OCI-LY1 (cell line): ENCODE measurements around the gene SLAMF8.

Experiments
- H2AFZ ChIP-seq: fragments of 200-600 bp; sonication (generic), shearing (Covaris generic); 2 replicates; pipeline ENCODE4 v1.6.0; 2014; ENCODE audit warnings: antibody characterized with exemption, mild to moderate bottlenecking, low read length
- H3F3A ChIP-seq: fragments of 200-600 bp; sonication (generic), shearing (Covaris generic); 2 replicates; pipeline ENCODE4 v1.6.0; 2014; ENCODE audit warnings: mild to moderate bottlenecking, antibody characterized with exemption, low read length, moderate library complexity; ENCODE audit not compliant: insufficient read depth
- H3K27ac ChIP-seq: fragments of 200-600 bp; sonication (generic); 2 replicates; pipeline ENCODE4 v1.5.1; 2014; ENCODE audit warnings: low read length, mixed run types, mild to moderate bottlenecking, low read depth; ENCODE audit not compliant: poor library complexity, severe bottlenecking
- H3K27me3 ChIP-seq: fragments of 200-600 bp; sonication (generic); 2 replicates; pipeline ENCODE4 v1.6.0; 2014; ENCODE audit warnings: antibody characterized with exemption, mild to moderate bottlenecking, low read length, moderate library complexity; ENCODE audit not compliant: insufficient read depth
- H3K36me3 ChIP-seq: fragments of 200-600 bp; sonication (generic); 2 replicates; pipeline ENCODE4 v1.6.1; 2014; ENCODE audit warnings: mild to moderate bottlenecking, antibody characterized with exemption, low read length, moderate library complexity, mixed read lengths; ENCODE audit not compliant: insufficient read depth
- H3K4me1 ChIP-seq: fragments of 200-600 bp; sonication (generic); 2 replicates; pipeline ENCODE4 v1.5.1; 2014; ENCODE audit warnings: mild to moderate bottlenecking, low read length, moderate library complexity; ENCODE audit not compliant: insufficient read depth, severe bottlenecking
- H3K4me2 ChIP-seq: fragments of 200-600 bp; sonication (generic), shearing (Covaris generic); 2 replicates; pipeline ENCODE4 v1.6.1; 2014; ENCODE audit warnings: low read length
- H3K4me3 ChIP-seq: fragments of 200-600 bp; sonication (generic); 2 replicates; pipeline ENCODE4 v1.5.1; 2014; ENCODE audit warnings: low read length, low read depth, mild to moderate bottlenecking, mixed read lengths; ENCODE audit not compliant: poor library complexity, severe bottlenecking
- H3K79me2 ChIP-seq: fragments of 200-600 bp; shearing (Covaris generic); 2 replicates; pipeline ENCODE4 v1.6.1; 2016; ENCODE audit warnings: mixed run types, low read length, mixed read lengths; ENCODE audit not compliant: insufficient read depth
- H3K9ac ChIP-seq: fragments of 200-600 bp; sonication (generic), shearing (Covaris generic); 2 replicates; pipeline ENCODE4 v1.6.1; 2014; ENCODE audit warnings: mild to moderate bottlenecking, low read length, mixed read lengths
- H3K9me2 ChIP-seq: fragments of 200-600 bp; sonication (generic), shearing (Covaris generic); 2 replicates; pipeline ENCODE4 v1.6.1; 2014; ENCODE audit warnings: low read depth, mild to moderate bottlenecking, low read length, mixed read lengths
- H3K9me3 ChIP-seq: fragments of 200-600 bp; shearing (Covaris generic); 2 replicates; pipeline ENCODE4 v1.6.1; 2014; ENCODE audit warnings: low read length, mixed read lengths
- H4K20me1 ChIP-seq: fragments of 200-600 bp; sonication (generic), shearing (Covaris generic); 2 replicates; pipeline ENCODE4 v1.6.0; 2016; ENCODE audit warnings: mild to moderate bottlenecking, low read length; ENCODE audit not compliant: insufficient read depth
- EZH2 ChIP-seq: fragments of 200-600 bp; sonication (generic), shearing (Covaris generic); IDR thresholded peaks from 2 replicates; pipeline ENCODE4 v1.8.0; 2017; ENCODE audit warnings: borderline replicate concordance, mixed run types, mild to moderate bottlenecking, antibody characterized with exemption, low read length, moderate library complexity, mixed read lengths
- TF ChIP-seq, protein P1 (sequence below): fragments of 200-600 bp; sonication (generic), shearing (Covaris generic); IDR thresholded peaks from 2 replicates; pipeline ENCODE4 v1.5.1; 2017; ENCODE audit warnings: mild to moderate bottlenecking, antibody characterized with exemption, low read length, moderate library complexity, mixed read lengths

Gene SLAMF8

DNA sequence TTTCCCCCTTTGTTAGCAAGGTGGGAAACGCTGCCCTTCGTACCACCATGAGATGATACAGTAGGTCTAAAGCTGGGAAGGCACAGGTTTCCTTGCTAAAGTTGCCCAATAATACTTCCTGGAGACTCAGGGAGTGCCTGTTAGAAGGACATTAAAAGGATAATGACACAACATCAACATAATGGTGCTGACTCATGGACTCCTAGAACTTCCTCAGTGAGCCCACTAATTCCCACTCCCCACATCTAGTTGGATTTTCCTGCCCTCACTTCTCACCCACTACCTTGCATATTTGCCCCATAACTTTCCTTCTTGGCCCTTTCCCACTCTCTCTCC is 55.8 kb downstream of the SLAMF8 start:
- no peak overlapping the region for H3K4me2 ChIP-seq
- TF ChIP-seq EZH2: no peak
- TF ChIP-seq, protein P1, sequence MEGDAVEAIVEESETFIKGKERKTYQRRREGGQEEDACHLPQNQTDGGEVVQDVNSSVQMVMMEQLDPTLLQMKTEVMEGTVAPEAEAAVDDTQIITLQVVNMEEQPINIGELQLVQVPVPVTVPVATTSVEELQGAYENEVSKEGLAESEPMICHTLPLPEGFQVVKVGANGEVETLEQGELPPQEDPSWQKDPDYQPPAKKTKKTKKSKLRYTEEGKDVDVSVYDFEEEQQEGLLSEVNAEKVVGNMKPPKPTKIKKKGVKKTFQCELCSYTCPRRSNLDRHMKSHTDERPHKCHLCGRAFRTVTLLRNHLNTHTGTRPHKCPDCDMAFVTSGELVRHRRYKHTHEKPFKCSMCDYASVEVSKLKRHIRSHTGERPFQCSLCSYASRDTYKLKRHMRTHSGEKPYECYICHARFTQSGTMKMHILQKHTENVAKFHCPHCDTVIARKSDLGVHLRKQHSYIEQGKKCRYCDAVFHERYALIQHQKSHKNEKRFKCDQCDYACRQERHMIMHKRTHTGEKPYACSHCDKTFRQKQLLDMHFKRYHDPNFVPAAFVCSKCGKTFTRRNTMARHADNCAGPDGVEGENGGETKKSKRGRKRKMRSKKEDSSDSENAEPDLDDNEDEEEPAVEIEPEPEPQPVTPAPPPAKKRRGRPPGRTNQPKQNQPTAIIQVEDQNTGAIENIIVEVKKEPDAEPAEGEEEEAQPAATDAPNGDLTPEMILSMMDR: no peak
- H3F3A ChIP-seq: no peaks in the 10 kb centered on the region
- H3K4me1 ChIP-seq: no peaks in the 10 kb centered on the region
- H2AFZ ChIP-seq: no peak overlapping the region
- no peaks in the 10 kb centered on the region for H3K79me2 ChIP-seq
- no peak overlapping the region for H3K4me3 ChIP-seq
- H3K36me3 ChIP-seq: no peaks in the 10 kb centered on the region
- H4K20me1 ChIP-seq: no peaks in the 10 kb centered on the region
- H3K27me3 ChIP-seq: no peaks in the 10 kb centered on the region; the same call in 1 of the 2 replicates
- H3K9me2 ChIP-seq: no peaks in the 10 kb centered on the region
- H3K9me3 ChIP-seq: no peaks in the 10 kb centered on the region
- H3K27ac ChIP-seq: no peak overlapping the region
- no peak overlapping the region for H3K9ac ChIP-seq

DNA sequence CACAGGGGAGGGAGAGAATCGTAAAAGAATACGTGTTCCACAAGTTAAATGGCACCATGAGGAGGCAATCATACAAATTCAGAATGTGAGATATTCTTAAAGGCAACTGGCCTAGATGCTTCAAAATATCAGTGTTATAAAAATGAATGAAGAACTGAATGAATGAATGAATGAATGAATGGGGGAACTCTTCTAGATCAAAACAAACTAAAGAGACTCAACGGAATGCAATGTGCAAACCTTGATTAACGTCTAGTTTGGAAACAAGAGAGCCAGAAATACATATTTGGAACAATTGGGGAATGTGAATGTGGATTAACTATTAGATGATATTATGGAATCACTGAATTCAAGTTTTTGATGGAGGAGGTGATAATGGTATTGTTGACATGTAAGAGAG is 56.5 kb downstream of the SLAMF8 start:
- no peak for TF ChIP-seq EZH2
- TF ChIP-seq, protein P1: no peak
- no peaks in the 10 kb centered on the region for H3K4me1 ChIP-seq
- no peaks in the 10 kb centered on the region for H3K9me2 ChIP-seq
- no peaks in the 10 kb centered on the region for H3K79me2 ChIP-seq
- no peak overlapping the region for H2AFZ ChIP-seq
- no peaks in the 10 kb centered on the region for H3K9me3 ChIP-seq
- no peaks in the 10 kb centered on the region for H4K20me1 ChIP-seq
- H3K36me3 ChIP-seq: no peaks in the 10 kb centered on the region
- H3K27ac ChIP-seq: no peak overlapping the region
- no peak overlapping the region for H3K9ac ChIP-seq
- no peak overlapping the region for H3K4me3 ChIP-seq
- no peaks in the 10 kb centered on the region; the same call in 1 of the 2 replicates for H3K27me3 ChIP-seq
- H3K4me2 ChIP-seq: no peak overlapping the region
- H3F3A ChIP-seq: no peaks in the 10 kb centered on the region

DNA sequence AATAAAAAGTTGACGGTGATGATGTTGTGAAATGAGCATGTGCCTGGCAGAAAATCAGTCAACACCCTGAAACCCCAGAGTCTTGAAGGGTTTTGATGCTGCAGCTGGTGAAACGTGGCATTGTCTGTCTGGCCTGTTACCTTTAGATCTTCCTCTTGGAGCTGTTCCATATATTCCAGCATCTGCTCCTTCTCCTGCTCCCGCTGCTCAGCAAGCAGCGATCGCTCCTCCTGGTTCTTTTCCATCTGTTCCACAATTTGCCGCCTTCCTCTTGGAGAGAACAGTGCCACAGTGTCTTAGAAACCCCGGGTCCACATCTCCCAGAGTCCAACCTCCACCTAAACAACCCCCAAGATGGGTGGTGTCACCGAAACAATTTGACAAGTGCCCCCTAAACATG is 57.6 kb downstream of the SLAMF8 start:
- H3K27ac ChIP-seq: no peak overlapping the region
- no peaks in the 10 kb centered on the region for H3K9me3 ChIP-seq
- H3K4me2 ChIP-seq: no peak overlapping the region
- no peak overlapping the region for H2AFZ ChIP-seq
- no peaks in the 10 kb centered on the region for H4K20me1 ChIP-seq
- H3K27me3 ChIP-seq: no peaks in the 10 kb centered on the region; the same call in 1 of the 2 replicates
- H3K9ac ChIP-seq: no peak overlapping the region
- TF ChIP-seq EZH2: no peak
- TF ChIP-seq, protein P1: no peak
- no peaks in the 10 kb centered on the region for H3F3A ChIP-seq
- no peaks in the 10 kb centered on the region for H3K79me2 ChIP-seq
- no peaks in the 10 kb centered on the region for H3K4me1 ChIP-seq
- no peak overlapping the region for H3K4me3 ChIP-seq
- no peaks in the 10 kb centered on the region for H3K36me3 ChIP-seq
- H3K9me2 ChIP-seq: no peaks in the 10 kb centered on the region
